K562 treated with DMSO at 1 percent for 24 hours (cell line): ENCODE measurements around the gene ZYG11A. TPM values are rescaled to one million over a fixed set of nuclear protein-coding genes. Genes with fewer than 3 reads are reported as not detected.

ENCODE experiments used
- total RNA-seq: library from RNA; unstranded; fragments of 300-600 nt; gene quantifications from 2 replicates; pipeline ENCODE4 v1.2.3, GENCODE V29; 2022; ENCODE audit warnings: low read depth; ENCODE audit not compliant: insufficient read depth

Gene ZYG11A
- 4.6 and 4.9 TPM in 2 replicates for total RNA-seq

DNA sequence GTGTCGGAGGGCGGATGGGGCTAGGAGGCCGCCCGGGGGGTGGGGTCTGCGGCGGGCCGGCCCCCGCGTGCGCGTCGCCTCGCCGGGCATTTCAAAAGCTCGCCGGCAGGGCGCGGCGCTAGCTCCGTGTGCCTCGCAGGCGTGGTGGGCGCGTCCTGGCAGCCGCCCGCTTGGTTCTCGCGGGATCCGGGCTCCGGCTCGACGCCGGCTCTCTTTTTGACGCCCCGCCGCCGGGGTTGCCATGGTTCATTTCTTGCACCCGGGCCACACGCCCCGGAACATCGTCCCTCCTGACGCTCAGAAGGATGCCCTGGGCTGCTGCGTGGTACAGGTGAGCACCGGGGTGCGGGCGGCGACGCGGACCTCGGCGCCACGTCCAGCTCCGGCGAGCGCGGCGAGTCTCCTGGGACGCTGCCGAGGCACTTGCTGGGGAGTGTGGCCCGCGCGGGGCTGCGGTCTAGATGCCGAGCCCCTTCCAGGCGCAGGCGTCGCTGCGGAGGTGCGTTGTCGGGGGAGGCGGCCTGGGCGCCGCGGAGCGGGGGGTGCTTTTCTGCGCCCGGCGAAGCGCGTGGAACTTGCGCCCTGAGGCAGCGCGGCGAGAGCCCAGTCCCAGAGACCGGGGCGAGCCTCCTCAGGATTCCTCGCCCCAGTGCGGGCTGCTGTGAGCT lies at the start of gene ZYG11A:
ZYG11A (plus strand) TSS at position 118 of the 668 bp plus-strand sequence; CDS start at position 242, 124 bp downstream.

DNA sequence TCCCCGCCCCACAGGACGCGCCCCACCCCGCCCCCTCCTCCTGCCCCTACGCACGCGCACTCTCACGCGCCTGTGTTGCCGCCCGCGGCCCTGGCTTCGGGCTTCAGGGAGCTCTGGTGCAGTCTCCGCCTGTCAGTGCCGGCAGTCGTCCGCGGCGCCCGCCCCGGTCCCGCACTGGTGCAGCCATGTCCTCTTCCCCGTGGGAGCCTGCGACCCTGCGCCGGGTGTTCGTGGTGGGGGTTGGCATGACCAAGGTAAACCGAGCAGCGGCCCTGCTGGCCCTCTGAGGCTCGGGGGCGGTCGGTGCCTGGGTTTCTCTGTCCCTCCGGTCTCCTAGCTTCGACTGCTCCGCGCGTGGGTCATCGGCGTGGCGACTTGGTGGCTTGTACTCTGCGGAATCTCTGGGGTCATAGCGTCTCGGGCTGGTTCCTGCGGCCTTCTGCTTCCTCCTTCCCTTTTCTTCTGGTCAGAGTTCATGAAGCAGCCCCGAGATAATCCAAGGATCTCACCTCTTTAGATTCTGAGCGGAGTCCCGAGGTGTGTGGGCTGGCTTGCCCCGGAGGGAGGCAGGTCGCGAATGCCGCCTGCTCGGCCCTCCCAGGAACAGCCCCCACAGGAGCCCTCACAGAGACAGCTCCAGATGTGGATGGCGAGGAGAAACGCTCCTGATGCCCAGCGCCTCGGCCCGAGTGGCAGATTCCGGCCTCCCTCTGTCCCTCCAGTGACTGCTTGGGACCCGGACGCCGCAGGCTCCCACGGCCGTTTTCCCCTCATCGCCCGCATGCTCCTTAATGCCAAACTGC lies 84.9 kb downstream of the ZYG11A start, which contains the start of gene SCP2:
SCP2 (plus strand) TSS at position 65 of the 803 bp plus-strand sequence; CDS start at position 186, 121 bp downstream.

Other genes starting within 250 kb of the ZYG11A start
- not detected in 2 replicates for gene GPX7, start 240.4 kb upstream of the ZYG11A start, total RNA-seq
- not detected in 2 replicates for gene SHISAL2A, start 209.6 kb upstream of the ZYG11A start, total RNA-seq
- 16.2 and 18.8 TPM in 2 replicates for gene COA7, start 144.4 kb upstream of the ZYG11A start, total RNA-seq
- 10.2 and 15.3 TPM in 2 replicates for gene ZYG11B, start 116.3 kb upstream of the ZYG11A start, total RNA-seq
- 3.7 and 5.8 TPM in 2 replicates for gene ECHDC2, start 79.0 kb downstream of the ZYG11A start, total RNA-seq
- gene SCP2, start 84.5 kb downstream of the ZYG11A start, total RNA-seq, result 77.4 and 89.7 TPM in 2 replicates
- gene PODN, start 219.5 kb downstream of the ZYG11A start, total RNA-seq, result not detected in 2 replicates